Measurements from ENCODE around the gene KRT6A.

The KRT6A gene

DNA sequence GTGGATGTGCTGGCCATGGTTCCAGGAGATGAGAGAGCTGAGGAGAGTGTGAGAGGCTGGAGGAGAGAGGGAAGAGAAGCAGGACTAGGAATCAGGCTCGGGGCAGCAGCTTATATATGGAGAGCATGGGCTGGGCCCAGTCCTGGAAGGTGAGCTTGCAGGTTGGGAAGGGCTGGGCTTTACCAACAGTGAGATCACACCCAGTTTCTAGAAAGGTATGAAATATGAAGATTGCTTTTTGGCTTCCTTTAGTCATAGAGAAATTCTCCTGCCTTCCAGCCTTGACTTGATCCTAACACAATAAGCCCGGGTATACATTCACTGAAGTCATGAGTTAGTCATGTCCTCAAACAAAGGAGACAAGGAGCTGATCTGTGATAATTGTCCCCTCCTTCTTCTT, at the start of gene KRT6A:
Gene KRT6A, minus strand, starts transcription at position 86 of the 400 bp plus-strand sequence. Its CDS starts 69 bp downstream, at position 17.
- no peak for DNase-seq (ENCODE audit: low read depth in 2 of 2)

DNA sequence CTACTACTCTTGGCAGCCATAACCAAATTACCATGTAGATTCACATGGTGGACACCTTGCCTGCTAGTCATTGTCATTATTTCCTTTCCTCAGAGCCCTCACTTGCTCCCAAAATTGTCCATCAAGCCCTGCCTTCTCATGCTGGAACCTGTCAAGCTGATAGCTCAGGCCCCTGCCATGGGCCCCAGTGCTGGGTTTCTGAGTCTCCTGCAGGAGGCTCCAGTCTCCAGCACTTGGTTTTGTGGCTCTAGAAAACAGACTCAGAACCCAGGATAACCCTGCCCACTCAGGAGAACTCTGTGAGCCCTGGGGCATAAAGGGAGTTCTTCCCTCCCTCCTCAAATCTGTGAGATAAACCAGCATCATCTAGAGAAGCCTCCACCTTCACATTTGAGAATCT, 49.1 kb upstream of the KRT6A start:
- DNase-seq (ENCODE audit: low read depth in 2 of 2): no peak

DNA sequence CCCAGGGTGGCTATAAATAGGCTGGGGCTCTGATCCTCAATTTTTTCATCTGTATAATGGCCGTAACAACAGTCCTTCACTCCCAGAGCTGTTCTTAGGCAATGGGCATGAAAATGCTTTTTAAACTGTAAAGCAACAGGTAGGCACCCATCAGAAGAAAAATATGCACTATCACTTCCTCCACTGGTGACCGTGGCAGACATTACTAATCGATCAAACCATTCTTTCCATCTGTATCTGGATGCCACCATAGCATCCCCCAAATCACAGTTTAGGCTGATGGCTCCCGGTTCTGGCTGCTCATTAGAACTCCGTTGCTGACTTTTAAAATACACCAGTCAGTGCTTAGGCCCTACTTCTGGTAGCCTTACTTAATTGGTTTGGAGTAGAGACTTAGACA, 48.7 kb upstream of the KRT6A start:
- DNase-seq (ENCODE audit: low read depth in 2 of 2): no peak

GRCh38 chr12:52540531-52540930, 47.5 kb upstream of the KRT6A start:
- no peak for DNase-seq (ENCODE audit: low read depth in 2 of 2)

- no peak for DNase-seq (ENCODE audit: low read depth in 2 of 2)
Measured at GRCh38 chr12:52539821-52540173, 46.7 kb upstream of the KRT6A start.

DNA sequence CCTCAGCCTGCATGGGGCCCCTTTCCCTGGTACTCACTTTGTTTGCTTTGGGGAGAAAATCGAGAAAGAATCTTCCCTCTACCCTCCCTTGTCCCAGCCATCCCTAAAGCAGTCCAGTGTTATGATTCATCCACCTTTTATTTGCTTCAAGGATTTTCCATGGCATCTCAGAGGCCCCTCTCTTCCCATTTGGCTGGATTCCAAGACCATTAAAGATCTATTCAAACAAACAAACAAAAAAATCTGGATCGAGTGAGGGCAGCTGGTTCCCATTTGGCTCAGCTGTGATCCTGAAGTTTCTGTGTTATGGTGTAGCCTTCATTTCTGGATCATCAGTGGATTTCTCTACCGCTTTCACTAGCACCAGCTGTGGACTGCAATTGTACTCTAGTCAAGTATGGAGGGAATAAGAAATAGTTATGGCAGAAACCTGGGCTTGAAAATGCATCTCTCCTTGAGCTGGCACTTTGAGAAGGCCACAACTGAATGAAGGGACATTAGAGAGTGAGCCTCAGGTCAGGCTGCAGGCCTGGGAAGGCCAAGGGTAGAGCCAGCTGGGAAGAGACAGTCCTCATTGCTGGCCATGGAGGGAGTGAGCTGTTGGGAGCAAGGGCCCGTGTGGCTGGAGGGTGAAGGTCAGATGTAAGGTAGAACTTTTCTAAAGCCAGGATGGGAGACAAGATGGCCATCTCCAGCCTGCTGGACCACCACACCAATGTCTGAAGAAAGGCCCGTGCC, 46.2 kb upstream of the KRT6A start:
- DNase-seq (ENCODE audit: low read depth in 2 of 2): no peak

- no peak for DNase-seq (ENCODE audit: low read depth in 2 of 2)
Measured at GRCh38 chr12:52537101-52537500, 44.0 kb upstream of the KRT6A start.

GRCh38 chr12:52535574-52535973, 42.5 kb upstream of the KRT6A start:
- DNase-seq (ENCODE audit: low read depth in 2 of 2): no peak

- DNase-seq (ENCODE audit: low read depth in 2 of 2): no peak
Measured at GRCh38 chr12:52534482-52534881, 41.4 kb upstream of the KRT6A start.

GRCh38 chr12:52533686-52534470, 40.8 kb upstream of the KRT6A start:
- DNase-seq (ENCODE audit: low read depth in 2 of 2): no peak

DNA sequence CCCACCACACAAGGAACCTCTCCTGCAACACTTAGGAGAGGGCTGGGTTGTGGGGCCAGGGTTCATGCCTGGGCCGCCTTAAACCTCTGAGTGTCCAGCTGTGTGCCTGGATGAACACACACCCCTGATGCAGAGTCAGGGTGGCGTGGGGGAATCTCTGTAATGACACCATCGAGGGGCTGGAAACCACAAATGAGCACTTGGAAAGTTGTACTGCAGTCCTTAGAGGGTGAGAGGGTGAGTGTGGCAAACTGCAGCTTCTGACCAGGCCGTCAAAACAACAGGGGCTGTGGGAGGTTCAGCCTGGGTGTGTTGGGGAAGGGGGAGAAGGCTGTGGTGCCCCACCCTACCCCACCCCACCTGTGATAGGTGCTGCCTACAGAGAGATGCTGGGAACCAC, 39.6 kb upstream of the KRT6A start:
- DNase-seq (ENCODE audit: low read depth in 2 of 2): no peak

DNA sequence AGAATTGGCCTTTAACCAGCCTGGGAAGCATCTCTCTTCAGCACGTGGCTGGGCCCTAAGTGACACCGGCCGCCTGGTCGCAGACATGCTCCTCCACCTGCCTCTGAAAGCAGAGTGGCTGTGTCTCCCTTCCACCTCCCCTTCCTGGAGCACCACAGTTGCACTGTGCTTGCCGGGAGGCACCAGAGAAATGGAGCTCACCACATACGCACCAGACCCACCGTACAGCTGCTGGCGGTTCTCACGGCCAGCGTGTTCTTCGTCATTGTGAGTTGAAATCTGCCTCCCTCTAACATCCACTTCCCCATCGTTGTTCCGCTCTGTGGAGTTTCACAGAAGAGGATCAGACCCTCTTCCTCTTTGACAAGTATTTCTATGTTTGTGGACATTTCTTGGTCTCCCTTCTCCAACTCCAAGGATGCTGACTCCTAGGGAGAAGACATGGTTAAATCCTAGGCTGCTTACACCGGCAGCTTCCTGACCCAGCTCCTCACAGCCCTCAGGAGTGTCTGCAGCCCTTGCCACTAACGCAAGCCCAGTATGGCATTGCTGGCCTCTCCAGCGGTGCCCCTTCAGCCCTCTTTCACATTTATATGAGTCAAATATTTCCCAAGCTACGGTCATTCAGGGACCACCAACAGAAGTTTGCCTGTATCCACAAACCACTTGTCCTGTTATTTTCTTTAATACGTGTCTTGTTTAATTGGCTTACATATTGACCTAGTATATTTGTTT, 38.7 kb upstream of the KRT6A start:
- DNase-seq (ENCODE audit: low read depth in 2 of 2): no peak

DNA sequence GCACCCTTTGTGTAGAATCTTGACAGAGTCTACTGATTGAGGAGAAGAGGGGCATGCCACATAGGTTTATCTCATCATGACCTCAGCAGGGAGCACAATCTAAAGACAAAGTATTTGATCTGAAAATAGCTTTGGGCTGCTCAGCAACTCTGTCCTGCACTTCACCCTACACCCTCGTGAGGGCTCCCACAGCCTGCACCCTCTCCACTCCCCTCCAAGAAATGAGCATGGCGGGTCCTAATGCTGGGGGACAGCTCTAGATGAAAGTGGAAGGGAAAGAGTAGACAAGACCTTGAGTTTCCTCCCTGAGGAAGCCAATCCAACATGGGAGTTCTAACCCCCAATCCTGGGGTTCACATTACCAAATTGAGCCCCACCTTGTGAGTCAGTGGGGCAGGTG, 37.8 kb upstream of the KRT6A start:
- DNase-seq (ENCODE audit: low read depth in 2 of 2): no peak

DNA sequence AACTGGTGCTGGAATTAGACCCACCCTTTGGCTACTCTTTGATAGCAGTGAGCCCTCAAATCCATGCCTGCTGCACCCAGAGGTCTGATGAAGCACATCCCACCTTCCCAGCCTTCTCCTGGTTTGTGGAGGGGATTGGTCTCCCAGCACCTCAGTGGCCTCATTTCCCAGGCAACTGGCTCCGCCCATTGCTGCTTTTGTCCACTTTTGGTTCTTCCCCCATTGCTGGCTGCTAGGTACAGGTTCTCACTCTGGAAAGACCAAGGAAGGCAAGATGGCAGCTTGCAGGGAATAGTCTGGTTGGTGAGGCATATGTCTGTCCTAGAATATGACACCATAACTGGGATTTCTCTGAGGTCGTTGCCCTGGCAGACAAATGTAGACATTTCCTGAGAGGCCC, 37.3 kb upstream of the KRT6A start:
- DNase-seq (ENCODE audit: low read depth in 2 of 2): no peak

GRCh38 chr12:52529846-52530245, 36.8 kb upstream of the KRT6A start:
- DNase-seq (ENCODE audit: low read depth in 2 of 2): no peak

DNA sequence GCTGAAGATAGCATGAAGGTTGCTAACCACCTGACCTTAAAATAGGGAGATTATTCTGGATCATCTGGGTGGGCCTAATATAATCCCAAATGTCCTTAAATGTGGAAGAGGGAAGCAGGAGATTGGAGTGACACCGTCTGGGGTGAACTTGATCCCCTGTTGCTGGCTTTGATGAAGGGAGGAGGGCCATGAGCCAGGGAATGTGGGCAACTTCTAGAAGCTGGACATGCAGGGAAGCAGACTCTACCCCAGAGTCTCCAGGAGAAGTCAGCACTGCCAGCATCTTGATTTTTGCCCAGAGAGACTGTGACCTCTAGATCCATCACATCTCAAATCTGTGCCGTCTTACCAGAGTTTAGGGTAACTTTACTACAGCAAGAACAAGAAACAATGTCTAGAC, 36.4 kb upstream of the KRT6A start:
- no peak for DNase-seq (ENCODE audit: low read depth in 2 of 2)

GRCh38 chr12:52528641-52529143, 35.6 kb upstream of the KRT6A start:
- no peak for DNase-seq (ENCODE audit: low read depth in 2 of 2)

GRCh38 chr12:52527121-52527800, 34.2 kb upstream of the KRT6A start:
- no peak for DNase-seq (ENCODE audit: low read depth in 2 of 2)

DNA sequence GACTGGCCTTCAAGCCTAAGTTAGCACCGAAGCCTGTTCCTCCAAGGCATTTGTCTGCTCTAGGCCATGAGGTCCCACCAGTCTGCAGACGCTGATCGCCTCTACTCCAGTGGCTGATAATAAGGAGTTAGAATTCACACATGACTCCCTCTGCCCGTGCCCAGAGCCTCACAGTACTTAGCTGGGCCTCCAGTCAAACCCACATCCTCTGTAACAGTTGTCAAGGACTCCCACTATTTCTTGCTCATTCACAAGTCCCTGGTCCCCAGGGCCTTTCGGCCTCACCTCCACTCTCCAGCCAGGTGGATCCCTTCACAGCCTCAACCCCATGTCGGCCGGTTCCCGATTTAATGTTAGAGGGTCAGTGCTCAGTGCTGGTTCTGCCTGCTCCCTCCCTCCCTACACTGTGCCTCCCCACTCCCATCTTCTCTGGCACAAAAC, 33.5 kb upstream of the KRT6A start:
- no peak for DNase-seq (ENCODE audit: low read depth in 2 of 2)

DNA sequence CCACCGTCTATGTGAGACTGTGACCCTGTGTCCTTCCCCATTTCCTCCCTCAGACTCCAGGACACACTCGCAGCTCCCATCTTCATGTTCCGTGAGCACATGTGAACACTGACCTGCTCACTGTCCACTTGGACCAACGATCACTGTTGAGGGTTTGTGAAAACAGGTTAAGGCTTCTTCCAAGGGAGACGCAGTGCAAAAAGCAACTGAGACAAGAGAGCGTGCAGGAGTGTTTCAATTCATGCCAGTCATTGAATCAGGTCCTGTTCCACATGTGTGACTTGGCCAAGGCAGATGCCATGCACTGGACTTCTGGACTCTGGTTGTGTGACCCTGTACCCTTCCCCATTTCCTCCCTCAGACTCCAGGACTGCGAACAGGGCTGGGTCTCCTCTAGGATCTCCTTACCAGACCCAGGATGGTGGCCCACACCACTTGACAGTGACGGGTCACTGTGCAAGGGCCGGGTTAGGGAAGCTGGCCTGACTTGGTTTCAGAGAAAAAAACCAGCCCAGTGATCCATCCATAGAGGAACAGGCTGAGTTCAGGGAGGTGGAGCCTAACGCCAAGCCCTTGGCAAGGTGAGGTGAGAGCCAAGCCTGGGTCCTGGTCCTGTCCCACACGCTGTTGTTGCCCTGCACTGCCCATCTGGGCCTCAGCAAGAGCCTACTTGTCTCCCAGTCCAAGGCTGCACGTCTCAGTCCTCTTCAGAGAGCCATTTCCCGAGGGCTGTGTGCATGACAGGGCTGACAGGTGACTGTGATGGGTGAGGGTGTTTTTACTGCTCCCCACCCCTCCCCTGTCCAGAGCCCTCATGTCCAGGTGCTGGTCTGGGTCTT, 32.8 kb upstream of the KRT6A start:
- no peak for DNase-seq (ENCODE audit: low read depth in 2 of 2)
